ENCODE data around the gene NELL1.

The NELL1 gene

GRCh38 chr11:21007297-21007696 is 337.9 kb downstream of the NELL1 start:
- Histone ChIP-seq H3K27ac (ENCODE audit: low read length) (no peak overlapping the region), H3K4me1 (ENCODE audit: insufficient read depth, low read length) (no peaks in the 10 kb centered on the region), H3K9me3 (ENCODE audit: insufficient read depth, low read length, severe bottlenecking) (peaks cover 5% of the 10 kb centered on the region), H3K4me3 (ENCODE audit: low read depth in 1 of 2, low read length in 2 of 2) (no peak overlapping the region), H3K4me2 (ENCODE audit: insufficient read depth, low read length) (no peak overlapping the region), H4K20me1 (ENCODE audit: insufficient read depth, low read length) (no peaks in the 10 kb centered on the region), H3K9ac (ENCODE audit: low read depth, low read length) (no peak overlapping the region), H3K79me2 (ENCODE audit: insufficient read depth, low read length) (no peaks in the 10 kb centered on the region), H2AFZ (ENCODE audit: low read depth, low read length) (no peak overlapping the region), H3K36me3 (ENCODE audit: insufficient read depth, low read length) (no peaks in the 10 kb centered on the region), H3K27me3 (ENCODE audit: insufficient read depth, low read length, poor library complexity) (no peaks in the 10 kb centered on the region)
- DNase-seq (no peak), ATAC-seq (ENCODE audit: insufficient read depth, low read depth) (no peak)
- TF ChIP-seq EZH2 (IDR thresholded peaks at IDR 0.05; ENCODE audit: borderline replicate concordance, low read depth, low read length, severe bottlenecking) (no peak), CTCF (IDR thresholded peaks at IDR 0.05; ENCODE audit: borderline replicate concordance, extremely low read depth, low read length, poor library complexity, severe bottlenecking) (no peak)

GRCh38 chr11:21018248-21018647 is 348.9 kb downstream of the NELL1 start:
- no peak overlapping the region for H3K4me3 ChIP-seq (ENCODE audit: low read depth in 1 of 2, low read length in 2 of 2)
- no peaks in the 10 kb centered on the region for H3K27me3 ChIP-seq (ENCODE audit: insufficient read depth, low read length, poor library complexity)
- H3K9me3 ChIP-seq (ENCODE audit: insufficient read depth, low read length, severe bottlenecking), result no peaks in the 10 kb centered on the region
- no peak overlapping the region for H3K27ac ChIP-seq (ENCODE audit: low read length)
- no peaks in the 10 kb centered on the region for H3K4me1 ChIP-seq (ENCODE audit: insufficient read depth, low read length)
- no peak for TF ChIP-seq CTCF (IDR thresholded peaks at IDR 0.05; ENCODE audit: borderline replicate concordance, extremely low read depth, low read length, poor library complexity, severe bottlenecking)
- TF ChIP-seq EZH2 (IDR thresholded peaks at IDR 0.05; ENCODE audit: borderline replicate concordance, low read depth, low read length, severe bottlenecking), result no peak
- no peak overlapping the region for H3K9ac ChIP-seq (ENCODE audit: low read depth, low read length)
- no peaks in the 10 kb centered on the region for H4K20me1 ChIP-seq (ENCODE audit: insufficient read depth, low read length)
- ATAC-seq (ENCODE audit: insufficient read depth, low read depth) (no peak), DNase-seq (no peak)
- no peaks in the 10 kb centered on the region for H3K36me3 ChIP-seq (ENCODE audit: insufficient read depth, low read length)
- H2AFZ ChIP-seq (ENCODE audit: low read depth, low read length), result no peak overlapping the region
- H3K79me2 ChIP-seq (ENCODE audit: insufficient read depth, low read length), result no peaks in the 10 kb centered on the region
- H3K4me2 ChIP-seq (ENCODE audit: insufficient read depth, low read length), result no peak overlapping the region

- H2AFZ ChIP-seq (ENCODE audit: low read depth, low read length), result no peak overlapping the region
- no peaks in the 10 kb centered on the region for H3K79me2 ChIP-seq (ENCODE audit: insufficient read depth, low read length)
- H3K27ac ChIP-seq (ENCODE audit: low read length), result no peak overlapping the region
- H3K9ac ChIP-seq (ENCODE audit: low read depth, low read length), result no peak overlapping the region
- no peak for ATAC-seq (ENCODE audit: insufficient read depth, low read depth)
- H3K36me3 ChIP-seq (ENCODE audit: insufficient read depth, low read length), result no peaks in the 10 kb centered on the region
- DNase-seq, result no peak
- no peak overlapping the region for H3K4me2 ChIP-seq (ENCODE audit: insufficient read depth, low read length)
- H3K9me3 ChIP-seq (ENCODE audit: insufficient read depth, low read length, severe bottlenecking), result no peaks in the 10 kb centered on the region
- no peaks in the 10 kb centered on the region for H3K4me1 ChIP-seq (ENCODE audit: insufficient read depth, low read length)
- H3K27me3 ChIP-seq (ENCODE audit: insufficient read depth, low read length, poor library complexity), result no peaks in the 10 kb centered on the region
- H3K4me3 ChIP-seq (ENCODE audit: low read depth in 1 of 2, low read length in 2 of 2), result no peak overlapping the region
- no peak for TF ChIP-seq EZH2 (IDR thresholded peaks at IDR 0.05; ENCODE audit: borderline replicate concordance, low read depth, low read length, severe bottlenecking)
- H4K20me1 ChIP-seq (ENCODE audit: insufficient read depth, low read length), result no peaks in the 10 kb centered on the region
Measured at GRCh38 chr11:21026685-21027084, 357.3 kb downstream of the NELL1 start.

- Histone ChIP-seq H3K9ac (ENCODE audit: low read depth, low read length) (no peak overlapping the region), H3K27me3 (ENCODE audit: insufficient read depth, low read length, poor library complexity) (no peaks in the 10 kb centered on the region), H3K4me2 (ENCODE audit: insufficient read depth, low read length) (no peak overlapping the region), H3K9me3 (ENCODE audit: insufficient read depth, low read length, severe bottlenecking) (no peaks in the 10 kb centered on the region), H3K4me3 (ENCODE audit: low read depth in 1 of 2, low read length in 2 of 2) (no peak overlapping the region), H2AFZ (ENCODE audit: low read depth, low read length) (no peak overlapping the region), H3K79me2 (ENCODE audit: insufficient read depth, low read length) (no peaks in the 10 kb centered on the region), H3K36me3 (ENCODE audit: insufficient read depth, low read length) (no peaks in the 10 kb centered on the region), H3K4me1 (ENCODE audit: insufficient read depth, low read length) (no peaks in the 10 kb centered on the region), H4K20me1 (ENCODE audit: insufficient read depth, low read length) (no peaks in the 10 kb centered on the region), H3K27ac (ENCODE audit: low read length) (no peak overlapping the region)
- TF ChIP-seq EZH2 (IDR thresholded peaks at IDR 0.05; ENCODE audit: borderline replicate concordance, low read depth, low read length, severe bottlenecking), result no peak
- no peak for TF ChIP-seq CTCF (IDR thresholded peaks at IDR 0.05; ENCODE audit: borderline replicate concordance, extremely low read depth, low read length, poor library complexity, severe bottlenecking)
- no peak for ATAC-seq (ENCODE audit: insufficient read depth, low read depth)
- DNase-seq, result no peak
Measured at GRCh38 chr11:21037850-21038249, 368.5 kb downstream of the NELL1 start.
